HG03378 (cell line): Measurements from ENCODE around the gene BCAR3.

Source experiments
- ATAC-seq: cut with Tn5 transposase; IDR thresholded peaks from one replicate; pipeline ENCODE4 v1.9.1; 2021; ENCODE audit warnings: mild to moderate bottlenecking, moderate library complexity; ENCODE audit not compliant: unreplicated experiment

Gene BCAR3

GRCh38 chr1:93518516-93518915 lies 163.1 kb downstream of the BCAR3 start:
- ATAC-seq = no peak

DNA sequence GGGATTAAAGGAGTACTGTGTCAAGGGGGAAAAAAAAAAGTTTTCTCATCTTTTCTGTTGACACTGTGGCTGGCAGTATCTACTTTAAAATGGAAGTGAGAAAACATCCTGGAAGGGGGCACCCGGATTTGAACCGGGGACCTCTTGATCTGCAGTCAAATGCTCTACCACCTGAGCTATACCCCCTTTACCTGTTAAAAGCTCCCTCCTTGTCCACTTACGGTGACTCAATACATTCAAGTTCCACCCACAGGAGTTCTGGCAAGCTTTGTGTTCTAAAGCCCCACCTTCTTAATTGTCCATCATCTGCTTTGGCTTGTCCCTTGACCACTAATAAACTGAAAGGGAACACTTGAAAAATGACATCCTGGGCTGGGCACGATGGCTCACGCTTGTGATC lies 165.5 kb downstream of the BCAR3 start:
- no peak for ATAC-seq
